ENCODE measurements around the gene KRTAP10-2.

DNA sequence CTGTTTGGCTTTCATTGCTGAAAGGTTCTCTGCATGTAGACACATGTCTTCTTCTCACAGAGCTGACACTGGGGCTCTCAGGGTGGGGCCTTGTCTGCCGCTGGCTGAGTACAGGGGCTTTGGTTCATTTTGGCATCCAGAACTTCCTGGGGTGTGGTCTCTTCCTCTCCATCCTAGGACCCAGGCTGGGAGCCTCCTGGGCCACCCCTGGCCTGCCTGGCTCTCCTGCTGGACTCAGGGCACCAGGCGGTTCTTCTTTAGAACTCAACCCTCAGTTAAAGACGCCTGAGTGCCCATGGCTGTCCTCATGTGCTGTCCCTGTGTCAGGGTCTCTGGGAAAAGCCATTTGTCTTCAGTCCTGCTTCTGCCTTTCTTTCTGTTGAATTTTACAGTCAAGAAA is 34.6 kb upstream of the KRTAP10-2 start:
- no peak for TF ChIP-seq POLR2A (IDR thresholded peaks at IDR 0.05)
- TF ChIP-seq POLR2AphosphoS5 (IDR thresholded peaks at IDR 0.05; ENCODE audit: insufficient read depth in 1 of 2, low read depth in 1 of 2): no peak

All from vagina (tissue), 2 donors.